Esophagus muscularis mucosa (tissue), 4 donors: ENCODE measurements around the gene SDC4. TPM values are rescaled to one million over a fixed set of nuclear protein-coding genes. Genes with fewer than 3 reads are reported as not detected.

Experiments
- DNase-seq: peaks from one replicate; pipeline ENCODE4 v3.0.0-alpha.2; 2017; ENCODE audit errors: extremely low spot score
- H3K27ac ChIP-seq, 4 donors: fragments of 200-600 bp; sonication (generic); replicated peaks in 1 of 4; 1 replicate in 3 of 4; 2 replicates in 1 of 4; pipeline ENCODE4 v1.5.1; 2016 to 2019; ENCODE audit warnings: mild to moderate bottlenecking in 1 of 4
- H3K27me3 ChIP-seq, 4 donors: fragments of 200-600 bp; sonication (generic); one replicate each; pipeline versions ENCODE4 v1.5.1 to v1.6.0; 2016 to 2019
- H3K36me3 ChIP-seq, 4 donors: fragments of 200-600 bp; sonication (generic); one replicate each; pipeline ENCODE4 v1.5.1; 2016 to 2019
- H3K4me1 ChIP-seq, 4 donors: fragments of 200-600 bp; sonication (generic); one replicate each; pipeline ENCODE4 v1.5.1; 2016 to 2019
- H3K4me3 ChIP-seq, 4 donors: fragments of 200-600 bp; sonication (generic); 1 replicate in 2 of 4; 2 replicates in 2 of 4; pipeline ENCODE4 v1.5.1; 2016 to 2019; ENCODE audit warnings: mild to moderate bottlenecking in 4 of 4, moderate library complexity in 1 of 4
- H3K9me3 ChIP-seq, 4 donors: fragments of 200-600 bp; sonication (generic); 1 replicate in 3 of 4; 2 replicates in 1 of 4; pipeline ENCODE4 v1.5.1; 2016 to 2019
- CTCF ChIP-seq, 3 experiments: fragments of 200-600 bp in 2 of 3; fragments of 450-650 bp in 1 of 3; sonication (generic) in 2 of 3; IDR thresholded peaks; one replicate each; pipeline ENCODE4 v1.5.1; 2017 to 2019; ENCODE audit warnings: antibody characterized with exemption in 3 of 3, mild to moderate bottlenecking in 2 of 3, moderate library complexity in 1 of 3
- EP300 ChIP-seq: sonication (generic); formaldehyde crosslinking; IDR thresholded peaks from one replicate; pipeline ENCODE4 v1.6.1; 2017; ENCODE audit warnings: antibody characterized with exemption
- POLR2A ChIP-seq: fragments of 450-650 bp; IDR thresholded peaks from one replicate; pipeline ENCODE4 v1.6.1; 2017; ENCODE audit warnings: antibody characterized with exemption, moderate library complexity, mild to moderate bottlenecking, low read depth
- POLR2AphosphoS5 ChIP-seq, 2 donors: sonication (generic); formaldehyde crosslinking; IDR thresholded peaks; one replicate each; pipeline ENCODE4 v1.6.1; 2017; ENCODE audit warnings: antibody characterized with exemption in 2 of 2
- WGBS: methylation state at CpG from one replicate; pipeline ENCODE4 v1.1.5; 2018; 5-methylcytosine and 5-hydroxymethylcytosine counted together
- intact Hi-C: fragments of 100-400 bp; cut with DNase I; formaldehyde crosslinking; loops from one replicate; pipeline ENCODE4 v1.15.1; 2023
- total RNA-seq, 4 donors: library from RNA; depleted of rRNA; stranded (reverse); fragments of >200 nt; gene quantifications; one replicate each; pipeline versions ENCODE4 v1.1.0 to v1.2.1, GENCODE V29; 2016

The SDC4 gene
- total RNA-seq, 4 donors from 2014 or later: 61.9 to 177 (median 72.2) TPM

GRCh38 chr20:45318948-45319347 lies 29.3 kb downstream of the SDC4 start:
- peaks cover 0 to 14% (median 4%) of the 10 kb centered on the region in 4 donors for H3K4me1 ChIP-seq
- no peak overlapping the region for H3K4me3 ChIP-seq
- no peak for TF ChIP-seq CTCF (IDR thresholded peaks at IDR 0.05)
- no peaks in the 10 kb centered on the region for H3K9me3 ChIP-seq
- no peak overlapping the region for H3K27ac ChIP-seq
- DNase-seq: no peak
- intact Hi-C loops: loop anchor here (2.0 kb wide), 2 partner anchors 56 to 452 kb away; no protein-coding TSS in a partner anchor
- H3K36me3 ChIP-seq: no peaks in the 10 kb centered on the region
- 78% methylated on average over 2 of the region's 2 CpGs for whole genome bisulfite sequencing
- H3K27me3 ChIP-seq: peaks cover 0 to 41% (median 9%) of the 10 kb centered on the region in 4 donors

- intact Hi-C loops: loop anchor here (2.0 kb wide), 2 partner anchors 56 to 452 kb away; no protein-coding TSS in a partner anchor
- 60% methylated on average over 5 of the region's 7 CpGs for WGBS
- H3K27ac ChIP-seq: no peak overlapping the region
- no peak for DNase-seq
- H3K4me1 ChIP-seq: peaks cover 0 to 14% (median 4%) of the 10 kb centered on the region in 4 donors
- no peak overlapping the region for H3K4me3 ChIP-seq
- H3K36me3 ChIP-seq: no peaks in the 10 kb centered on the region
- TF ChIP-seq POLR2A (no peak), CTCF (IDR thresholded peaks at IDR 0.05) (no peak), POLR2AphosphoS5 (IDR thresholded peaks at IDR 0.05) (no peak), EP300 (no peak)
- H3K27me3 ChIP-seq: peaks cover 0 to 45% (median 9%) of the 10 kb centered on the region in 4 donors
- H3K9me3 ChIP-seq: no peaks in the 10 kb centered on the region
Measured at GRCh38 chr20:45318386-45318939, 29.8 kb downstream of the SDC4 start.

- DNase-seq: no peak
- WGBS: 73% methylated on average over 3 of the region's 3 CpGs
- peaks cover 0 to 14% (median 4%) of the 10 kb centered on the region in 4 donors for H3K4me1 ChIP-seq
- no peak overlapping the region for H3K27ac ChIP-seq
- TF ChIP-seq CTCF (IDR thresholded peaks at IDR 0.05) (no peak), POLR2AphosphoS5 (IDR thresholded peaks at IDR 0.05) (no peak), POLR2A (no peak), EP300 (no peak)
- H3K36me3 ChIP-seq: no peaks in the 10 kb centered on the region
- H3K9me3 ChIP-seq: no peaks in the 10 kb centered on the region
- H3K27me3 ChIP-seq: peaks cover 0 to 51% (median 9%) of the 10 kb centered on the region in 4 donors
- H3K4me3 ChIP-seq: no peak overlapping the region
- intact Hi-C loops: loop anchor here (2.0 kb wide), 2 partner anchors 57 to 453 kb away; no protein-coding TSS in a partner anchor
Measured at GRCh38 chr20:45317826-45318225, 30.4 kb downstream of the SDC4 start.

GRCh38 chr20:45316150-45317080 lies 31.8 kb downstream of the SDC4 start:
- DNase-seq: no peak
- TF ChIP-seq POLR2A: no peak
- no peak for TF ChIP-seq POLR2AphosphoS5 (IDR thresholded peaks at IDR 0.05)
- no peak for TF ChIP-seq EP300
- TF ChIP-seq CTCF (IDR thresholded peaks at IDR 0.05): no peak
- H3K27ac ChIP-seq: no peak overlapping the region
- intact Hi-C loops: no loop called here
- H3K27me3 ChIP-seq: peaks cover 0 to 65% (median 16%) of the 10 kb centered on the region in 4 donors
- no peaks in the 10 kb centered on the region for H3K9me3 ChIP-seq
- H3K4me1 ChIP-seq: peaks cover 0 to 22% (median 7%) of the 10 kb centered on the region in 4 donors
- WGBS: 45% methylated on average over 11 of the region's 71 CpGs
- no peak overlapping the region for H3K4me3 ChIP-seq
- no peaks in the 10 kb centered on the region for H3K36me3 ChIP-seq
